Prostate gland (tissue), 2 donors: ENCODE measurements around the gene C20orf96.

ENCODE experiments used
- POLR2A ChIP-seq: fragments of 450-650 bp; IDR thresholded peaks from one replicate; pipeline ENCODE4 v1.6.1; 2016; ENCODE audit warnings: antibody characterized with exemption, mild to moderate bottlenecking
- TF ChIP-seq, protein P1 (sequence below), 4 experiments: fragments of 200-600 bp in 2 of 4; fragments of 450-650 bp in 2 of 4; sonication (generic) in 2 of 4; IDR thresholded peaks; 1 replicate in 3 of 4; 2 replicates in 1 of 4; pipeline ENCODE4 v1.5.1; 2016 to 2019; ENCODE audit warnings: antibody characterized with exemption in 4 of 4, mild to moderate bottlenecking in 2 of 4, moderate library complexity in 2 of 4

DNA sequence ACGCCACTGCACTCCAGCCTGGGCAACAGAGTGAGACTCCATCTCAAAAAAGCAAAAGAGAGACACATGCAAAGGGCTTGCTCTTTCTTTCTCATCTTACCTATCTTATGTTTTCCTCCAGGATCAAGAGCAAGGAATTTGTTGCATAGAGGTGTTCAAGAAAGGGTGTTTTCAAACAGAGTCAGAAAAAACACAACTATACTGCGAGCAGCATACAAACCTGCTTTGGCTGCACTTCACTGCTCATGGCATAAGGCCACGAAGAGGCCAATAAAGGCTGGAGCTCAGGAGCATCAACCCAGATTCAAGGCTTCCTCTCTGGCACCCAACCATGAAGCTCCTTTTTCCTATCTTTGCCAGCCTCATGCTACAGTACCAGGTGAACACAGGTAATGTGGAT, 63.6 kb downstream of the C20orf96 start, which contains the start of gene DEFB129:
- TF ChIP-seq POLR2A, result no peak
- TF ChIP-seq, protein P1, sequence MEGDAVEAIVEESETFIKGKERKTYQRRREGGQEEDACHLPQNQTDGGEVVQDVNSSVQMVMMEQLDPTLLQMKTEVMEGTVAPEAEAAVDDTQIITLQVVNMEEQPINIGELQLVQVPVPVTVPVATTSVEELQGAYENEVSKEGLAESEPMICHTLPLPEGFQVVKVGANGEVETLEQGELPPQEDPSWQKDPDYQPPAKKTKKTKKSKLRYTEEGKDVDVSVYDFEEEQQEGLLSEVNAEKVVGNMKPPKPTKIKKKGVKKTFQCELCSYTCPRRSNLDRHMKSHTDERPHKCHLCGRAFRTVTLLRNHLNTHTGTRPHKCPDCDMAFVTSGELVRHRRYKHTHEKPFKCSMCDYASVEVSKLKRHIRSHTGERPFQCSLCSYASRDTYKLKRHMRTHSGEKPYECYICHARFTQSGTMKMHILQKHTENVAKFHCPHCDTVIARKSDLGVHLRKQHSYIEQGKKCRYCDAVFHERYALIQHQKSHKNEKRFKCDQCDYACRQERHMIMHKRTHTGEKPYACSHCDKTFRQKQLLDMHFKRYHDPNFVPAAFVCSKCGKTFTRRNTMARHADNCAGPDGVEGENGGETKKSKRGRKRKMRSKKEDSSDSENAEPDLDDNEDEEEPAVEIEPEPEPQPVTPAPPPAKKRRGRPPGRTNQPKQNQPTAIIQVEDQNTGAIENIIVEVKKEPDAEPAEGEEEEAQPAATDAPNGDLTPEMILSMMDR (IDR thresholded peaks at IDR 0.05), result no peak
